ENCODE data around the gene DENND5A. TPM values are rescaled to one million over a fixed set of nuclear protein-coding genes. Genes with fewer than 3 reads are reported as not detected.
"Not testable (repeated sequence)": the region's sequence is repeated elsewhere in the genome, so short reads cannot be mapped to it uniquely, and the experiment has no call there.

DENND5A gene
- total RNA-seq, 2 experiments from 2014 or later = 74.3 to 75.2 TPM

GRCh38 chr11:9220853-9221252, 44.3 kb downstream of the DENND5A start:
- H3K27ac Mint-ChIP-seq; H3K9me3 Mint-ChIP-seq; H3K36me3 Mint-ChIP-seq; POLR2A ChIA-PET; ATAC-seq (ENCODE audit: low read depth); H3K27me3 Mint-ChIP-seq; H3K4me3 Mint-ChIP-seq; DNase-seq: not testable (repeated sequence)
- H3K4me1 Mint-ChIP-seq = peaks cover 11% of the 10 kb centered on the region

GRCh38 chr11:9219572-9219971, 45.6 kb downstream of the DENND5A start:
- POLR2A ChIA-PET = no interaction called here
- no peak for DNase-seq
- no peaks in the 10 kb centered on the region for H3K27me3 Mint-ChIP-seq
- no peak overlapping the region for H3K27ac Mint-ChIP-seq
- no peak for ATAC-seq (ENCODE audit: low read depth)
- H3K4me1 Mint-ChIP-seq = peaks cover 22% of the 10 kb centered on the region
- H3K4me3 Mint-ChIP-seq = no peak overlapping the region
- H3K36me3 Mint-ChIP-seq = peaks cover 4% of the 10 kb centered on the region
- no peaks in the 10 kb centered on the region for H3K9me3 Mint-ChIP-seq

GRCh38 chr11:9219115-9219514, 46.0 kb downstream of the DENND5A start:
- H3K9me3 Mint-ChIP-seq = no peaks in the 10 kb centered on the region
- peaks cover 23% of the 10 kb centered on the region for H3K4me1 Mint-ChIP-seq
- POLR2A ChIA-PET = no interaction called here
- peaks cover 1% of the 10 kb centered on the region for H3K36me3 Mint-ChIP-seq
- no peaks in the 10 kb centered on the region for H3K27me3 Mint-ChIP-seq
- ATAC-seq (ENCODE audit: low read depth) = no peak
- DNase-seq = no peak
- no peak overlapping the region for H3K27ac Mint-ChIP-seq
- H3K4me3 Mint-ChIP-seq = no peak overlapping the region

- POLR2A ChIA-PET = interaction anchor here (0.5 to 1.0 kb wide), 2 partner anchors 15 to 20 kb away, joined by 4 to 8 read pairs; no protein-coding TSS in a partner anchor
- Mint-ChIP-seq H3K4me1 (peaks cover 45% of the 10 kb centered on the region), H3K27ac (peak overlapping the region; percentile 60), H3K27me3 (no peaks in the 10 kb centered on the region), H3K36me3 (peaks cover 4% of the 10 kb centered on the region), H3K4me3 (no peak overlapping the region), H3K9me3 (no peaks in the 10 kb centered on the region)
- DNase-seq (no peak), ATAC-seq (ENCODE audit: low read depth) (no peak)
Measured at GRCh38 chr11:9214765-9215164, 50.4 kb downstream of the DENND5A start.

- no peak overlapping the region for H3K4me3 Mint-ChIP-seq
- H3K27ac Mint-ChIP-seq = no peak overlapping the region
- DNase-seq = no peak
- H3K36me3 Mint-ChIP-seq = peaks cover 3% of the 10 kb centered on the region
- H3K4me1 Mint-ChIP-seq = peaks cover 57% of the 10 kb centered on the region
- no peaks in the 10 kb centered on the region for H3K27me3 Mint-ChIP-seq
- no peaks in the 10 kb centered on the region for H3K9me3 Mint-ChIP-seq
- POLR2A ChIA-PET = interaction anchor here (0.6 to 1.2 kb wide), 2 partner anchors 106 to 249 kb away, joined by 3 to 10 read pairs; partner anchors contain the start of gene ZNF143
- ATAC-seq (ENCODE audit: low read depth) = no peak
Measured at GRCh38 chr11:9211322-9211721, 53.8 kb downstream of the DENND5A start.

GRCh38 chr11:9210922-9211320, 54.2 kb downstream of the DENND5A start:
- no peak overlapping the region for H3K27ac Mint-ChIP-seq
- no peaks in the 10 kb centered on the region for H3K9me3 Mint-ChIP-seq
- no peak for ATAC-seq (ENCODE audit: low read depth)
- peaks cover 3% of the 10 kb centered on the region for H3K36me3 Mint-ChIP-seq
- no peak for DNase-seq
- H3K4me1 Mint-ChIP-seq = peaks cover 53% of the 10 kb centered on the region
- POLR2A ChIA-PET = interaction anchor here (0.6 to 1.2 kb wide), 3 partner anchors 40 to 291 kb away, joined by 3 to 4 read pairs (median 3); partner anchors contain the start of gene ZNF143
- no peaks in the 10 kb centered on the region for H3K27me3 Mint-ChIP-seq
- H3K4me3 Mint-ChIP-seq = no peak overlapping the region

- Mint-ChIP-seq H3K4me1 (peaks cover 49% of the 10 kb centered on the region), H3K27ac (no peak overlapping the region), H3K36me3 (peaks cover 3% of the 10 kb centered on the region), H3K27me3 (no peaks in the 10 kb centered on the region), H3K4me3 (no peak overlapping the region), H3K9me3 (no peaks in the 10 kb centered on the region)
- POLR2A ChIA-PET = interaction anchor here (0.6 to 1.2 kb wide), 3 partner anchors 40 to 291 kb away, joined by 3 to 4 read pairs (median 3); partner anchors contain the start of gene ZNF143
- no peak for ATAC-seq (ENCODE audit: low read depth)
- DNase-seq = no peak
Measured at GRCh38 chr11:9210224-9210921, 54.8 kb downstream of the DENND5A start.

- H3K27ac Mint-ChIP-seq; ATAC-seq (ENCODE audit: low read depth); POLR2A ChIA-PET; H3K36me3 Mint-ChIP-seq; H3K4me3 Mint-ChIP-seq; DNase-seq; H3K9me3 Mint-ChIP-seq; H3K27me3 Mint-ChIP-seq: not testable (repeated sequence)
- peaks cover 42% of the 10 kb centered on the region for H3K4me1 Mint-ChIP-seq
Measured at GRCh38 chr11:9209604-9210003, 55.5 kb downstream of the DENND5A start.

GRCh38 chr11:9208726-9209501, 56.2 kb downstream of the DENND5A start:
- ATAC-seq (ENCODE audit: low read depth) = no peak

GRCh38 chr11:9207229-9207628, 57.9 kb downstream of the DENND5A start:
- peaks cover 34% of the 10 kb centered on the region for H3K4me1 Mint-ChIP-seq
- H3K9me3 Mint-ChIP-seq = no peaks in the 10 kb centered on the region
- POLR2A ChIA-PET = no interaction called here
- no peak overlapping the region for H3K4me3 Mint-ChIP-seq
- H3K27ac Mint-ChIP-seq = no peak overlapping the region
- no peaks in the 10 kb centered on the region for H3K27me3 Mint-ChIP-seq
- DNase-seq (no peak), ATAC-seq (ENCODE audit: low read depth) (no peak)
- peaks cover 13% of the 10 kb centered on the region for H3K36me3 Mint-ChIP-seq

More at GRCh38 chr11:9208726-9209501, 56.2 kb downstream of the DENND5A start:
- H3K4me1 Mint-ChIP-seq = peaks cover 35% of the 10 kb centered on the region
- H3K36me3 Mint-ChIP-seq = peaks cover 4% of the 10 kb centered on the region
- no peak for DNase-seq
- H3K27ac Mint-ChIP-seq = no peak overlapping the region
- H3K4me3 Mint-ChIP-seq = no peak overlapping the region
- POLR2A ChIA-PET = interaction anchor here (0.6 to 0.8 kb wide), 3 partner anchors 9 to 1244 kb away, joined by 3 read pairs; partner anchors contain the start of gene ZNF143
- no peaks in the 10 kb centered on the region for H3K27me3 Mint-ChIP-seq
- H3K9me3 Mint-ChIP-seq = no peaks in the 10 kb centered on the region

GRCh38 chr11:9206496-9206895, 58.7 kb downstream of the DENND5A start:
- H3K36me3 Mint-ChIP-seq = peaks cover 17% of the 10 kb centered on the region
- no peak overlapping the region for H3K27ac Mint-ChIP-seq
- no peaks in the 10 kb centered on the region for H3K27me3 Mint-ChIP-seq
- no peaks in the 10 kb centered on the region for H3K9me3 Mint-ChIP-seq
- ATAC-seq (ENCODE audit: low read depth) (no peak), DNase-seq (no peak)
- H3K4me1 Mint-ChIP-seq = peaks cover 35% of the 10 kb centered on the region
- POLR2A ChIA-PET = no interaction called here
- no peak overlapping the region for H3K4me3 Mint-ChIP-seq

- H3K4me3 Mint-ChIP-seq = no peak overlapping the region
- POLR2A ChIA-PET = no interaction called here
- H3K36me3 Mint-ChIP-seq = peaks cover 21% of the 10 kb centered on the region
- no peaks in the 10 kb centered on the region for H3K27me3 Mint-ChIP-seq
- peaks cover 10% of the 10 kb centered on the region for H3K4me1 Mint-ChIP-seq
- ATAC-seq (ENCODE audit: low read depth) (peak; percentile 52), DNase-seq (no peak)
- H3K27ac Mint-ChIP-seq = no peak overlapping the region
- H3K9me3 Mint-ChIP-seq = no peaks in the 10 kb centered on the region
Measured at GRCh38 chr11:9203691-9204311, 61.3 kb downstream of the DENND5A start.

- no peak overlapping the region for H3K27ac Mint-ChIP-seq
- H3K4me3 Mint-ChIP-seq = no peak overlapping the region
- ATAC-seq (ENCODE audit: low read depth) (no peak), DNase-seq (no peak)
- no peaks in the 10 kb centered on the region for H3K27me3 Mint-ChIP-seq
- POLR2A ChIA-PET = no interaction called here
- H3K4me1 Mint-ChIP-seq = peaks cover 4% of the 10 kb centered on the region
- H3K36me3 Mint-ChIP-seq = peaks cover 25% of the 10 kb centered on the region
- H3K9me3 Mint-ChIP-seq = no peaks in the 10 kb centered on the region
Measured at GRCh38 chr11:9201372-9202162, 63.6 kb downstream of the DENND5A start.
